Spleen (tissue), 11 donors: ENCODE results near the gene PHTF1. TPM values are rescaled to one million over a fixed set of nuclear protein-coding genes. Genes with fewer than 3 reads are reported as not detected.

Experiments
- DNase-seq: peaks from one replicate; pipeline ENCODE4 v3.0.0-alpha.2; 2020
- H3K27ac ChIP-seq, 8 donors: fragments of 200-600 bp; sonication (generic) in 7 of 8; 1 replicate in 4 of 8; 2 replicates in 4 of 8; pipeline versions ENCODE4 v1.5.0 to v1.8.0; 2016 to 2021; ENCODE audit warnings: inconsistent platforms in 4 of 8, mild to moderate bottlenecking in 4 of 8, moderate library complexity in 1 of 8
- H3K27me3 ChIP-seq, 7 donors: fragments of 200-600 bp; sonication (generic) in 6 of 7; replicated peaks in 1 of 7; 1 replicate in 4 of 7; 2 replicates in 3 of 7; pipeline versions ENCODE4 v1.5.0 to v1.8.0; 2016 to 2021; ENCODE audit warnings: inconsistent platforms in 3 of 7, mild to moderate bottlenecking in 1 of 7
- H3K36me3 ChIP-seq, 6 donors: fragments of 200-600 bp; sonication (generic) in 5 of 6; 1 replicate in 4 of 6; 2 replicates in 2 of 6; pipeline versions ENCODE4 v1.5.0 to v1.8.0; 2016 to 2021; ENCODE audit warnings: inconsistent platforms in 2 of 6
- H3K4me1 ChIP-seq, 6 donors: fragments of 200-600 bp; sonication (generic) in 5 of 6; 1 replicate in 3 of 6; 2 replicates in 3 of 6; pipeline versions ENCODE4 v1.5.0 to v1.8.0; 2016 to 2021; ENCODE audit warnings: inconsistent platforms in 3 of 6
- H3K4me3 ChIP-seq, 8 donors: fragments of 200-600 bp; sonication (generic) in 7 of 8; 1 replicate in 4 of 8; 2 replicates in 4 of 8; pipeline versions ENCODE4 v1.5.0 to v1.8.0; 2016 to 2021; ENCODE audit warnings: inconsistent platforms in 4 of 8, mild to moderate bottlenecking in 4 of 8, moderate library complexity in 2 of 8
- H3K9me3 ChIP-seq, 8 donors: fragments of 200-600 bp; sonication (generic) in 7 of 8; 1 replicate in 4 of 8; 2 replicates in 4 of 8; pipeline versions ENCODE4 v1.5.0 to v1.8.0; 2016 to 2021; ENCODE audit warnings: inconsistent platforms in 4 of 8
- CTCF ChIP-seq, 11 experiments: fragments of 200-600 bp in 7 of 11; fragments of 450-650 bp in 4 of 11; sonication (generic) in 4 of 11; IDR thresholded peaks in 8 of 11; conservative IDR thresholded peaks in 3 of 11; 1 replicate in 7 of 11; 2 replicates in 4 of 11; pipeline versions ENCODE4 v1.4.0 to v1.8.0; 2016 to 2021; ENCODE audit warnings: antibody characterized with exemption in 11 of 11, inconsistent platforms in 4 of 11, mild to moderate bottlenecking in 1 of 11
- POLR2A ChIP-seq, 3 donors: fragments of 450-650 bp; IDR thresholded peaks; one replicate each; pipeline ENCODE4 v1.5.1; 2017; ENCODE audit warnings: antibody characterized with exemption in 3 of 3, mild to moderate bottlenecking in 1 of 3
- POLR2AphosphoS5 ChIP-seq, 3 donors: sonication (generic); formaldehyde crosslinking; IDR thresholded peaks; one replicate each; pipeline ENCODE4 v1.5.1; 2017; ENCODE audit warnings: antibody characterized with exemption in 3 of 3
- WGBS, 5 donors: extraction: QIAGEN DNeasy Blood & Tissue Kit in 3 of 5; methylation state at CpG; one replicate each; pipeline versions ENCODE4 v1.1.5 to v1.1.7; 2013 to 2018; 5-methylcytosine and 5-hydroxymethylcytosine counted together
- intact Hi-C: fragments of 100-400 bp; cut with DNase I; formaldehyde crosslinking; loops from one replicate; pipeline ENCODE4 v1.15.0; 2023; ENCODE audit warnings: low total_unique reads
- polyA plus RNA-seq, 3 donors: library from polyadenylated mRNA; stranded (reverse); fragments of 200-250 nt; gene quantifications; one replicate each; pipeline ENCODE4 v1.2.1, GENCODE V29; 2013
- total RNA-seq, 7 donors: library from RNA; depleted of rRNA in 3 of 7; stranded (reverse); fragments of >200 nt in 3 of 7; fragmentation: NEBNext Ultra II Directional in 4 of 7; extraction: Animal tissue kit (Norgen Biotek cat#: 25700) in 4 of 7; gene quantifications; one replicate each; pipeline versions ENCODE4 v1.1.0 to v1.2.1, GENCODE V29; 2016 to 2021
- donor health status: healthy with polysubstance abuse.
- donor health status: DM: no; HTN: no; CAD: no; lungs with moderate emphysema.
- donor health status: DM: no; HTN: no; CAD: no.
- donor health status: Bipolar disorder and iron deficiency.
- donor health status: healthy.
- donor health status: DM: no; HTN: no; CAD: no.
- donor health status: DM: yes; HTN: yes; CAD: no.

The PHTF1 gene
- total and polyA plus RNA-seq, 10 donors, result 5.6 to 47.6 (median 20.3) TPM

DNA sequence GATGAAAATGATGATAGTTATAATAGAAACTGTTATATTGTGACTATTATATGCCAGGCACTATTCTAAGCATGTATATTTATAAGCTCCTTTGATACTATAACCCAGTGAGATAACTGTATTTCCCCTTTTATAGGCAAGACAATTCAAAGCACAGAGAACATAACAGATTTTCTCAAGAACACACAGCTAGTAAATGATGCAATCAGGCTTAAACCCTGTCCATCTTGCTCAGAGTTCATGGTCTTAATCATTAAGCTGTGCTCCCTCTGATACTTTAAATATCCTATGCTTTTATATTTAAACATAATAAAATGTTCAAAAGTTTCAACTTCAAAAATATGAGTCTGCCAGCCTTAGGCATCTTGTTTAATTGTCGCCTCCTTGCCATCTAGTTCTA lies 88.6 kb downstream of the PHTF1 start:
- DNase-seq, result no peak
- Histone ChIP-seq H3K4me1 (no peaks in the 10 kb centered on the region), H3K9me3 (no peaks in the 10 kb centered on the region), H3K27ac (no peak overlapping the region), H3K4me3 (no peak overlapping the region), H3K27me3 (no peaks in the 10 kb centered on the region), H3K36me3 (peaks cover 0 to 8% (median 0%) of the 10 kb centered on the region in 6 donors)
- intact Hi-C loops, result no loop called here
- 94 to 100% (median 97%) methylated on average over 1 of the region's 1 CpG for WGBS, 5 donors
- TF ChIP-seq POLR2A (IDR thresholded peaks at IDR 0.05), result no peak
- TF ChIP-seq POLR2AphosphoS5 (IDR thresholded peaks at IDR 0.05), result no peak
- no peak for TF ChIP-seq CTCF (IDR thresholded peaks at IDR 0.05 in 8 of 11, conservative IDR thresholded peaks at IDR 0.05 in 3 of 11)

- TF ChIP-seq POLR2AphosphoS5 (IDR thresholded peaks at IDR 0.05) (no peak), POLR2A (IDR thresholded peaks at IDR 0.05) (no peak), CTCF (IDR thresholded peaks at IDR 0.05 in 8 of 11, conservative IDR thresholded peaks at IDR 0.05 in 3 of 11) (no peak)
- 79 to 96% (median 91%) methylated on average over 1 of the region's 1 CpG for WGBS, 5 donors
- Histone ChIP-seq H3K9me3 (no peaks in the 10 kb centered on the region), H3K4me1 (no peaks in the 10 kb centered on the region), H3K4me3 (no peak overlapping the region), H3K36me3 (peaks cover 0 to 8% (median 0%) of the 10 kb centered on the region in 6 donors), H3K27me3 (no peaks in the 10 kb centered on the region), H3K27ac (no peak overlapping the region)
- DNase-seq, result no peak
- intact Hi-C loops, result no loop called here
Observed at GRCh38 chr1:113669988-113670387, 89.3 kb downstream of the PHTF1 start.

- Histone ChIP-seq H3K36me3 (no peaks in the 10 kb centered on the region), H3K4me3 (no peak overlapping the region), H3K27ac (no peak overlapping the region), H3K4me1 (no peaks in the 10 kb centered on the region), H3K27me3 (no peaks in the 10 kb centered on the region), H3K9me3 (no peaks in the 10 kb centered on the region)
- intact Hi-C loops, result no loop called here
- no peak for DNase-seq
- TF ChIP-seq POLR2A (IDR thresholded peaks at IDR 0.05), result no peak
- TF ChIP-seq CTCF (IDR thresholded peaks at IDR 0.05 in 8 of 11, conservative IDR thresholded peaks at IDR 0.05 in 3 of 11), result no peak
- no peak for TF ChIP-seq POLR2AphosphoS5 (IDR thresholded peaks at IDR 0.05)
- WGBS, 5 donors, result 89 to 98% (median 98%) methylated on average over 2 of the region's 2 CpGs
Observed at GRCh38 chr1:113666126-113666525, 93.2 kb downstream of the PHTF1 start.

GRCh38 chr1:113665071-113665470 lies 94.2 kb downstream of the PHTF1 start:
- intact Hi-C loops, result no loop called here
- no peak for DNase-seq
- no peak overlapping the region for H3K4me3 ChIP-seq
- H3K36me3 ChIP-seq, result no peaks in the 10 kb centered on the region
- H3K9me3 ChIP-seq, result no peaks in the 10 kb centered on the region
- H3K27ac ChIP-seq, result no peak overlapping the region
- TF ChIP-seq CTCF (IDR thresholded peaks at IDR 0.05 in 8 of 11, conservative IDR thresholded peaks at IDR 0.05 in 3 of 11) (no peak), POLR2AphosphoS5 (IDR thresholded peaks at IDR 0.05) (no peak), POLR2A (IDR thresholded peaks at IDR 0.05) (no peak)
- H3K27me3 ChIP-seq, result no peaks in the 10 kb centered on the region
- no peaks in the 10 kb centered on the region for H3K4me1 ChIP-seq
